Aorta (tissue), 5 donors: ENCODE results near the gene CDC42EP4. TPM values are rescaled to one million over a fixed set of nuclear protein-coding genes. Genes with fewer than 3 reads are reported as not detected.

Experiments used
- ATAC-seq: fragments of 200-7000 bp; cut with Tn5 transposase; one replicate; pipeline ENCODE4 v1.9.1; 2022; ENCODE audit warnings: moderate library complexity; ENCODE audit not compliant: low FRiP score
- DNase-seq, 2 donors: peaks; one replicate each; pipeline ENCODE4 v3.0.0-alpha.2; 2020
- H3K27ac ChIP-seq, 2 donors: one replicate each; pipeline ENCODE4 v1.5.1; 2013; ENCODE audit warnings: low read length in 2 of 2, mild to moderate bottlenecking in 2 of 2, moderate library complexity in 2 of 2, control low read depth in 1 of 2, inconsistent platforms in 1 of 2, low read depth in 1 of 2
- H3K27me3 ChIP-seq, 2 donors: one replicate each; pipeline ENCODE4 v1.6.1; 2013; ENCODE audit warnings: control low read depth in 1 of 2, low read length in 1 of 2, mild to moderate bottlenecking in 1 of 2, moderate library complexity in 1 of 2; ENCODE audit not compliant: insufficient read depth in 2 of 2, control insufficient read depth in 1 of 2
- H3K36me3 ChIP-seq, 2 donors: one replicate each; pipeline ENCODE4 v1.6.1; 2013; ENCODE audit warnings: control low read depth in 1 of 2, low read length in 1 of 2, mild to moderate bottlenecking in 1 of 2; ENCODE audit not compliant: insufficient read depth in 2 of 2, control insufficient read depth in 1 of 2
- H3K4me1 ChIP-seq, 2 donors: one replicate each; pipeline ENCODE4 v1.6.1; 2013; ENCODE audit warnings: low read length in 2 of 2, control low read depth in 1 of 2, mild to moderate bottlenecking in 1 of 2, moderate library complexity in 1 of 2; ENCODE audit not compliant: insufficient read depth in 2 of 2, control insufficient read depth in 1 of 2
- H3K4me3 ChIP-seq, 2 donors: one replicate each; pipeline ENCODE4 v1.5.1; 2013; ENCODE audit warnings: low read length in 2 of 2, control low read depth in 1 of 2, mild to moderate bottlenecking in 1 of 2
- H3K9me3 ChIP-seq: one replicate; pipeline ENCODE4 v1.6.1; 2013; ENCODE audit warnings: mild to moderate bottlenecking, low read length; ENCODE audit not compliant: control insufficient read depth
- WGBS, 2 donors: extraction: QIAGEN DNeasy Blood & Tissue Kit; methylation state at CpG; one replicate each; pipeline ENCODE4 v1.1.7; 2013; 5-methylcytosine and 5-hydroxymethylcytosine counted together
- intact Hi-C, 2 donors: fragments of 100-400 bp; cut with DNase I; formaldehyde crosslinking; loops; one replicate each; pipeline versions ENCODE4 v1.14.2 to v1.15.0; 2022
- polyA plus RNA-seq, 2 donors: library from polyadenylated mRNA; stranded (reverse); fragments of 200-250 nt; gene quantifications; one replicate each; pipeline ENCODE4 v1.2.3, GENCODE V29; 2013
- total RNA-seq, 2 donors: library from RNA; stranded (reverse); fragmentation: NEBNext Ultra II Directional; extraction: Animal tissue kit (Norgen Biotek cat#: 25700); gene quantifications; one replicate each; pipeline ENCODE4 v1.2.1, GENCODE V29; 2021
- donor health status: healthy with polysubstance abuse.
- donor health status: Bipolar disorder and iron deficiency.
- donor health status: DM: no; HTN: no; CAD: no.
- donor health status: DM: no; HTN: no; CAD: no.
- donor health status: DM: yes; HTN: yes; CAD: no.

CDC42EP4 gene
- total and polyA plus RNA-seq, 4 donors, result 23.6 to 73.7 (median 43.3) TPM

GRCh38 chr17:73240561-73240960, 71.2 kb downstream of the CDC42EP4 start:
- Histone ChIP-seq H3K9me3 (no peaks in the 10 kb centered on the region), H3K36me3 (peaks cover 0 to 3% of the 10 kb centered on the region in 2 donors), H3K4me3 (no peak overlapping the region), H3K4me1 (peaks cover 0 to 2% of the 10 kb centered on the region in 2 donors), H3K27ac (no peak overlapping the region), H3K27me3 (no peaks in the 10 kb centered on the region)
- DNase-seq (no peak), ATAC-seq (no peak)
- intact Hi-C loops, result no loop called here
- WGBS, 2 donors, result 78 to 79% methylated on average over 2 of the region's 2 CpGs

- H3K36me3 ChIP-seq, result peaks cover 0 to 3% of the 10 kb centered on the region in 2 donors
- intact Hi-C loops, result loop anchor here in 1 of 2 donors (10.0 kb wide), 1 partner anchor 527 kb away; no protein-coding TSS in a partner anchor
- no peak overlapping the region for H3K4me3 ChIP-seq
- 68 to 70% methylated on average over 6 of the region's 6 CpGs for WGBS, 2 donors
- no peaks in the 10 kb centered on the region for H3K27me3 ChIP-seq
- no peak overlapping the region for H3K27ac ChIP-seq
- DNase-seq, result no peak
- H3K9me3 ChIP-seq, result no peaks in the 10 kb centered on the region
- peaks cover 0 to 2% of the 10 kb centered on the region in 2 donors for H3K4me1 ChIP-seq
- ATAC-seq, result no peak
Measured at GRCh38 chr17:73237714-73238113, 74.1 kb downstream of the CDC42EP4 start.

- Histone ChIP-seq H3K36me3 (peaks cover 0 to 3% of the 10 kb centered on the region in 2 donors), H3K27ac (no peak overlapping the region), H3K27me3 (no peaks in the 10 kb centered on the region), H3K4me1 (peaks cover 2 to 4% of the 10 kb centered on the region in 2 donors), H3K4me3 (no peak overlapping the region), H3K9me3 (no peaks in the 10 kb centered on the region)
- DNase-seq (no peak), ATAC-seq (no peak)
- intact Hi-C loops, result loop anchor here (5.0 to 10.0 kb wide), 2 partner anchors 42 to 530 kb away; partner anchors contain the start of gene COG1 (in 1 of the 2)
- 92 to 93% methylated on average over 10 of the region's 10 CpGs for WGBS, 2 donors
Measured at GRCh38 chr17:73234736-73235135, 77.1 kb downstream of the CDC42EP4 start.

Other genes starting within 250 kb of the CDC42EP4 start
- 10 to 100 TPM; 22.7 to 31.8 TPM for gene SLC39A11, start 219.3 kb downstream of the CDC42EP4 start, total RNA-seq
- 10 to 100 TPM in 1 of 2 donors, 1 to 10 TPM in 1; 9.3 to 12.3 TPM for gene SLC39A11, start 219.3 kb downstream of the CDC42EP4 start, polyA plus RNA-seq
- gene SSTR2, start 147.0 kb downstream of the CDC42EP4 start, total RNA-seq, result 1 to 10 TPM; 2.0 to 3.0 TPM
- under 1 TPM; 0.13 to 0.26 TPM for gene SSTR2, start 147.0 kb downstream of the CDC42EP4 start, polyA plus RNA-seq
- gene COG1, start 118.9 kb downstream of the CDC42EP4 start, total RNA-seq, result 10 to 100 TPM; 36.0 to 43.4 TPM
- gene COG1, start 118.9 kb downstream of the CDC42EP4 start, polyA plus RNA-seq, result 10 to 100 TPM in 1 of 2 donors, 1 to 10 TPM in 1; 7.9 to 22.5 TPM
- under 1 TPM in 1 of 2 donors, not detected in 1; 0.81 TPM for gene CPSF4L, start 50.1 kb downstream of the CDC42EP4 start, total RNA-seq
- not detected for gene CPSF4L, start 50.1 kb downstream of the CDC42EP4 start, polyA plus RNA-seq